ENCODE measurements around the gene CUX1. TPM values are rescaled to one million over a fixed set of nuclear protein-coding genes. Genes with fewer than 3 reads are reported as not detected.

The CUX1 gene
- total RNA-seq, 2 experiments from 2014 or later, result 20.2 to 20.4 TPM

- Mint-ChIP-seq H3K36me3 (ENCODE audit: low read depth) (peaks cover 3% of the 10 kb centered on the region), H3K4me1 (ENCODE audit: low read depth) (peaks cover 3% of the 10 kb centered on the region), H3K27ac (no peak overlapping the region), H3K9me3 (no peaks in the 10 kb centered on the region), H3K27me3 (no peaks in the 10 kb centered on the region), H3K4me3 (no peak overlapping the region)
- ATAC-seq (no peak), DNase-seq (no peak)
- intact Hi-C loops (cut with micrococcal nuclease), result no loop called here
- no peak for TF ChIP-seq CTCF (IDR thresholded peaks at IDR 0.05)
- ChIA-PET CTCF (no interaction called here), POLR2A (no interaction called here)
Observed at GRCh38 chr7:102146122-102146521, 328.7 kb downstream of the CUX1 start.

GRCh38 chr7:102147008-102147407 lies 329.6 kb downstream of the CUX1 start:
- no peak overlapping the region for H3K4me3 Mint-ChIP-seq
- H3K27me3 Mint-ChIP-seq, result no peaks in the 10 kb centered on the region
- ChIA-PET POLR2A (no interaction called here), CTCF (no interaction called here)
- ATAC-seq (no peak), DNase-seq (no peak)
- intact Hi-C loops (cut with micrococcal nuclease), result no loop called here
- no peaks in the 10 kb centered on the region for H3K4me1 Mint-ChIP-seq (ENCODE audit: low read depth)
- H3K36me3 Mint-ChIP-seq (ENCODE audit: low read depth), result peaks cover 3% of the 10 kb centered on the region
- H3K9me3 Mint-ChIP-seq, result no peaks in the 10 kb centered on the region
- H3K27ac Mint-ChIP-seq, result no peak overlapping the region
- TF ChIP-seq CTCF (IDR thresholded peaks at IDR 0.05), result no peak

- no peak overlapping the region for H3K27ac Mint-ChIP-seq
- H3K9me3 Mint-ChIP-seq, result no peaks in the 10 kb centered on the region
- intact Hi-C loops (cut with micrococcal nuclease), result no loop called here
- H3K4me1 Mint-ChIP-seq (ENCODE audit: low read depth), result no peaks in the 10 kb centered on the region
- CTCF ChIA-PET, result no interaction called here
- no peak overlapping the region for H3K4me3 Mint-ChIP-seq
- POLR2A ChIA-PET, result no interaction called here
- ATAC-seq (no peak), DNase-seq (no peak)
- H3K36me3 Mint-ChIP-seq (ENCODE audit: low read depth), result peaks cover 3% of the 10 kb centered on the region
- no peak for TF ChIP-seq CTCF (IDR thresholded peaks at IDR 0.05)
- H3K27me3 Mint-ChIP-seq, result no peaks in the 10 kb centered on the region
Observed at GRCh38 chr7:102148799-102149198, 331.4 kb downstream of the CUX1 start.

- H3K9me3 Mint-ChIP-seq, result no peaks in the 10 kb centered on the region
- ATAC-seq (no peak), DNase-seq (no peak)
- TF ChIP-seq CTCF (IDR thresholded peaks at IDR 0.05), result no peak
- CTCF ChIA-PET, result no interaction called here
- no peaks in the 10 kb centered on the region for H3K27me3 Mint-ChIP-seq
- no peaks in the 10 kb centered on the region for H3K36me3 Mint-ChIP-seq (ENCODE audit: low read depth)
- no peak overlapping the region for H3K4me3 Mint-ChIP-seq
- no peak overlapping the region for H3K27ac Mint-ChIP-seq
- H3K4me1 Mint-ChIP-seq (ENCODE audit: low read depth), result no peaks in the 10 kb centered on the region
- intact Hi-C loops (cut with micrococcal nuclease), result no loop called here
- POLR2A ChIA-PET, result no interaction called here
Observed at GRCh38 chr7:102149416-102149815, 332.0 kb downstream of the CUX1 start.

- ATAC-seq (no peak), DNase-seq (no peak)
- Mint-ChIP-seq H3K9me3 (no peaks in the 10 kb centered on the region), H3K4me1 (ENCODE audit: low read depth) (no peaks in the 10 kb centered on the region), H3K27me3 (no peaks in the 10 kb centered on the region), H3K27ac (no peak overlapping the region), H3K36me3 (ENCODE audit: low read depth) (no peaks in the 10 kb centered on the region), H3K4me3 (no peak overlapping the region)
- intact Hi-C loops (cut with micrococcal nuclease), result no loop called here
- no peak for TF ChIP-seq CTCF (IDR thresholded peaks at IDR 0.05)
- ChIA-PET CTCF (no interaction called here), POLR2A (no interaction called here)
Observed at GRCh38 chr7:102150266-102150665, 332.8 kb downstream of the CUX1 start.

All from activated CD8-positive, alpha-beta T cell treated with anti-CD3 and anti-CD28 coated beads for 36 hours (primary cell).